GM12878 (cell line): ENCODE data around the gene DPM2. TPM values are rescaled to one million over a fixed set of nuclear protein-coding genes. Genes with fewer than 3 reads are reported as not detected.

Experiments used
- ATAC-seq: fragments of 200-7000 bp; cut with Tn5 transposase; 3 replicates; pipeline ENCODE4 v1.9.1; 2020; ENCODE audit warnings: mild to moderate bottlenecking, moderate library complexity
- BruUV-seq: library from RNA; stranded (reverse); fragments of 400-500 nt; replicated peaks from 2 replicates; lab custom pipeline; 2021; lab: Mats Ljungman, UMichigan
- CTCF ChIA-PET: fragments of 300-600 bp; sonication (Branson Sonifier 250); formaldehyde crosslinking; extraction: SDS; loops from one replicate; lab custom pipeline; 2021; ENCODE audit warnings: inconsistent platforms; lab: Yijun Ruan, JAX
- POLR2A ChIA-PET: fragments of 350-600 bp; formaldehyde crosslinking; extraction: SDS; loops from one replicate; lab custom pipeline; 2021; ENCODE audit warnings: inconsistent platforms; lab: Charles Lee
- RAD21 ChIA-PET: fragments of 300-600 bp; sonication (Branson Sonifier 250); formaldehyde crosslinking; loops from one replicate; lab custom pipeline; 2023; ENCODE audit warnings: antibody characterized with exemption; ENCODE audit not compliant: unreplicated experiment; lab: Charles Lee
- SMC1A ChIA-PET: fragments of 300-600 bp; sonication (Branson Sonifier 250); formaldehyde crosslinking; loops from one replicate; lab custom pipeline; 2023; ENCODE audit not compliant: unreplicated experiment, uncharacterized antibody; lab: Charles Lee
- DNase-seq: peaks from one replicate; pipeline ENCODE4 v3.0.0-alpha.2; 2011; ENCODE audit warnings: low read depth, low spot score
- FAIRE-seq: peaks from 3 replicates; lab custom pipeline; 2011; peaks lifted over from hg19 to GRCh38; lab: Jason Lieb, UNC
- H2AFZ ChIP-seq: 2 replicates; pipeline ENCODE4 v1.6.0; 2011; ENCODE audit warnings: low read depth, low read length, control low read depth; ENCODE audit not compliant: control insufficient read depth
- H3K27ac ChIP-seq: 2 replicates; pipeline ENCODE4 v1.5.1; 2011; ENCODE audit warnings: control low read depth; ENCODE audit not compliant: control insufficient read depth, insufficient read depth
- H3K27me3 ChIP-seq, 2 experiments: replicated peaks in 1 of 2; 2 replicates each; pipeline versions ENCODE4 v1.6.0 to v1.6.1; 2011; ENCODE audit warnings: low read length in 1 of 2; ENCODE audit not compliant: control insufficient read depth in 2 of 2, insufficient read depth in 2 of 2
- H3K36me3 ChIP-seq, 2 experiments: 2 replicates each; pipeline ENCODE4 v1.5.1; 2011; ENCODE audit warnings: low read length in 1 of 2; ENCODE audit not compliant: control insufficient read depth in 2 of 2, insufficient read depth in 2 of 2
- H3K4me1 ChIP-seq: 2 replicates; pipeline ENCODE4 v1.6.1; 2011; ENCODE audit warnings: mild to moderate bottlenecking, low read length, moderate library complexity, mixed read lengths; ENCODE audit not compliant: control insufficient read depth, insufficient read depth
- H3K4me2 ChIP-seq: 2 replicates; pipeline ENCODE4 v1.6.0; 2011; ENCODE audit warnings: control low read depth; ENCODE audit not compliant: control insufficient read depth, insufficient read depth
- H3K4me3 ChIP-seq: fragments of 200-600 bp; sonication (generic); 2 replicates; pipeline ENCODE4 v1.5.1; 2016
- H3K79me2 ChIP-seq: 2 replicates; pipeline ENCODE4 v1.6.0; 2011; ENCODE audit warnings: low read length; ENCODE audit not compliant: control insufficient read depth, insufficient read depth
- H3K9ac ChIP-seq: 2 replicates; pipeline ENCODE4 v1.8.0; 2011; ENCODE audit warnings: low read length, control low read depth, mixed read lengths; ENCODE audit not compliant: control insufficient read depth, insufficient read depth
- H3K9me3 ChIP-seq: replicated peaks from 3 replicates; pipeline ENCODE4 v1.5.1; 2011; ENCODE audit warnings: mild to moderate bottlenecking, low read length; ENCODE audit not compliant: control insufficient read depth, insufficient read depth
- H4K20me1 ChIP-seq: 2 replicates; pipeline ENCODE4 v1.6.0; 2011; ENCODE audit not compliant: control insufficient read depth, insufficient read depth
- BCLAF1 ChIP-seq: fragments of 450-650 bp; IDR thresholded peaks from 2 replicates; pipeline ENCODE4 v1.6.1; 2017; ENCODE audit warnings: antibody characterized with exemption, mild to moderate bottlenecking, moderate library complexity
- CUX1 ChIP-seq: IDR thresholded peaks from 2 replicates; pipeline ENCODE4 v1.6.1; 2012; ENCODE audit warnings: improper control_type of control experiment, low read depth, low read length; ENCODE audit not compliant: insufficient replicate concordance
- IKZF1 ChIP-seq: fragments of 450-650 bp; conservative IDR thresholded peaks from 2 replicates; pipeline ENCODE4 v1.6.1; 2017; ENCODE audit warnings: antibody characterized with exemption, mild to moderate bottlenecking
- MTA3 ChIP-seq: IDR thresholded peaks from 2 replicates; pipeline ENCODE4 v1.6.1; 2012; ENCODE audit warnings: low read length, inconsistent platforms, borderline replicate concordance
- POLR2AphosphoS5 ChIP-seq: IDR thresholded peaks from 2 replicates; pipeline ENCODE4 v1.6.1; 2011; ENCODE audit warnings: mild to moderate bottlenecking, low read length, inconsistent platforms
- RB1 ChIP-seq: fragments of 450-650 bp; formaldehyde crosslinking; IDR thresholded peaks from 2 replicates; pipeline ENCODE4 v1.6.1; 2017; ENCODE audit warnings: mild to moderate bottlenecking, borderline replicate concordance
- RFX5 ChIP-seq: IDR thresholded peaks from 2 replicates; pipeline ENCODE4 v1.6.1; 2011; ENCODE audit warnings: low read depth, low read length, improper control_type of control experiment
- SRF ChIP-seq, 2 experiments: IDR thresholded peaks; 2 replicates each; pipeline ENCODE4 v1.6.1; 2011; ENCODE audit warnings: low read depth in 2 of 2, low read length in 2 of 2, mild to moderate bottlenecking in 1 of 2, moderate library complexity in 1 of 2
- SUPT20H ChIP-seq: IDR thresholded peaks from 2 replicates; pipeline ENCODE4 v1.6.1; 2011; ENCODE audit warnings: low read depth, mild to moderate bottlenecking, low read length, moderate library complexity, borderline replicate concordance; ENCODE audit not compliant: control insufficient read depth
- ZBED1 ChIP-seq: IDR thresholded peaks from 2 replicates; pipeline ENCODE4 v1.6.1; 2016; ENCODE audit warnings: borderline replicate concordance
- ZBTB33 ChIP-seq: fragments of 450-650 bp; IDR thresholded peaks from 2 replicates; pipeline ENCODE4 v1.6.1; 2017; ENCODE audit warnings: mild to moderate bottlenecking
- ZNF24 ChIP-seq: fragments of 450-650 bp; IDR thresholded peaks from 2 replicates; pipeline ENCODE4 v1.6.1; 2017; ENCODE audit warnings: antibody characterized with exemption, mild to moderate bottlenecking
- WGBS: methylation state at CpG from one replicate; pipeline ENCODE4 v1.1.6; 2016; ENCODE audit warnings: low lambda C conversion rate; ENCODE audit not compliant: insufficient replicate concordance, insufficient coverage; ENCODE audit errors: missing lambda C conversion rate; 5-methylcytosine and 5-hydroxymethylcytosine counted together
- in situ Hi-C: fragments of 300-500 bp; cut with MboI; formaldehyde crosslinking; loops from 9 replicates; pipeline ENCODE4 v1.14.3; 2018; ENCODE audit warnings: mixed read lengths
- intact Hi-C: fragments of 100-400 bp; cut with micrococcal nuclease; formaldehyde crosslinking; loops from one replicate; pipeline ENCODE4 v1.14.2; 2022; ENCODE audit not compliant: unreplicated experiment
- polyA plus RNA-seq, 11 experiments: library from polyadenylated mRNA; depleted of rRNA in 4 of 11; unstranded in 6 of 11; stranded (reverse) in 5 of 11; fragments of >200 nt; fragmentation: Nextera tagmentation in 4 of 11; fragmentation: Illumina TruSeq in 1 of 11; extraction: Ambion mirVana in 4 of 11; extraction: Trizol in 1 of 11; gene quantifications; 1 replicate in 1 of 11; 2 replicates in 10 of 11; pipeline versions ENCODE4 v1.2.1 to v1.2.3, GENCODE V29; 2011 to 2016; ENCODE audit warnings: inconsistent platforms in 2 of 11, missing spikeins in 2 of 11, low read depth in 1 of 11
- total RNA-seq, 4 experiments: library from RNA; depleted of rRNA in 3 of 4; stranded (reverse); fragments of >200 nt in 3 of 4; fragmentation: Illumina TruSeq in 1 of 4; extraction: Trizol in 1 of 4; gene quantifications; 2 replicates each; pipeline versions ENCODE4 v1.2.1 to v1.2.3, GENCODE V29; 2013 to 2021

The DPM2 gene
- total and polyA plus RNA-seq, 10 of the 15 experiments (the other 5 are each of a cell fraction or from before 2014, with no cell fraction given): 22.7 to 77.9 (median 44.7) TPM

- TF ChIP-seq IKZF1 (no peak), ZBTB33 (no peak)
Measured at GRCh38 chr9:127961155-127961490, 23.5 kb upstream of the DPM2 start (continued).

GRCh38 chr9:127960410-127961154 lies 22.9 kb upstream of the DPM2 start:
- no peak overlapping the region for H2AFZ ChIP-seq
- H3K4me1 ChIP-seq: peaks cover 17% of the 10 kb centered on the region
- H3K9me3 ChIP-seq: no peaks in the 10 kb centered on the region
- H3K9ac ChIP-seq: no peak overlapping the region
- CTCF ChIA-PET: interaction anchor here (1.0 to 1.1 kb wide), 2 partner anchors 17 to 74 kb away, joined by 3 read pairs; no protein-coding TSS in a partner anchor
- in situ Hi-C loops (loop anchor here (10.0 kb wide), 1 partner anchor 74 kb away; no protein-coding TSS in a partner anchor), intact Hi-C loops (no loop called here)
- no peak for DNase-seq
- H3K27ac ChIP-seq: no peak overlapping the region
- RAD21 ChIA-PET: interaction anchor here (1.1 kb wide), 1 partner anchor 74 kb away, joined by 3 read pairs; no protein-coding TSS in a partner anchor
- POLR2A ChIA-PET: interaction anchor here (0.7 to 1.2 kb wide), 2 partner anchors 8 to 25 kb away, joined by 3 read pairs; no protein-coding TSS in a partner anchor
- H3K79me2 ChIP-seq: peaks cover 2% of the 10 kb centered on the region
- H4K20me1 ChIP-seq: no peaks in the 10 kb centered on the region
- SMC1A ChIA-PET: no interaction called here
- ATAC-seq: no peak
- H3K4me2 ChIP-seq: no peak overlapping the region
- H3K27me3 ChIP-seq: no peaks in the 10 kb centered on the region
- no peak overlapping the region for H3K4me3 ChIP-seq
- FAIRE-seq: no peak
- H3K36me3 ChIP-seq: no peaks in the 10 kb centered on the region; a peak in 2 of 4 replicates
- 73% methylated on average over 11 of the region's 11 CpGs for WGBS
- no TSS peak for BruUV-seq
- TF ChIP-seq ZBED1: no peak
- no peak for TF ChIP-seq SRF (IDR thresholded peaks at IDR 0.05; ENCODE audit: low read depth in 2 of 2, low read length in 2 of 2)
- no peak for TF ChIP-seq RB1
- no peak for TF ChIP-seq POLR2AphosphoS5
- no peak for TF ChIP-seq ZNF24
- no peak for TF ChIP-seq CUX1
- no peak for TF ChIP-seq RFX5
- no peak for TF ChIP-seq SUPT20H
- no peak for TF ChIP-seq BCLAF1
- TF ChIP-seq MTA3: no peak
